OCI-LY3 (cell line): ENCODE data around the gene SLC38A1.
A peak's percentile ranks its signal among the peaks of the same experiment; 100 is the strongest.

ENCODE experiments used
- H2AFZ ChIP-seq: fragments of 200-600, 300-600 bp; shearing (Covaris generic); 2 replicates; pipeline ENCODE4 v1.6.0; 2014; ENCODE audit warnings: antibody characterized with exemption, low read depth, low read length
- H3K27ac ChIP-seq: fragments of 200-600, 300-600 bp; sonication (generic); 2 replicates; pipeline ENCODE4 v1.5.1; 2014; ENCODE audit warnings: mild to moderate bottlenecking, low read length, moderate library complexity, mixed read lengths
- H3K27me3 ChIP-seq: fragments of 200-600, 300-600 bp; sonication (generic); 2 replicates; pipeline ENCODE4 v1.6.1; 2014; ENCODE audit warnings: low read depth, low read length, mixed read lengths
- H3K36me3 ChIP-seq: fragments of 200-600, 300-600 bp; sonication (generic); replicated peaks from 2 replicates; pipeline ENCODE3; 2014; ENCODE audit warnings: low read depth, low read length, mixed read lengths
- H3K4me1 ChIP-seq: fragments of 300-600, 200-600 bp; sonication (generic); 2 replicates; pipeline ENCODE4 v1.6.1; 2014; ENCODE audit warnings: low read length, mixed read lengths
- H3K4me2 ChIP-seq: fragments of 200-600, 300-600 bp; sonication (generic); 2 replicates; pipeline ENCODE4 v1.6.1; 2014; ENCODE audit warnings: low read length, mixed read lengths
- H3K4me3 ChIP-seq: fragments of 300-600, 200-600 bp; sonication (generic); 2 replicates; pipeline ENCODE4 v1.5.1; 2014; ENCODE audit warnings: antibody characterized with exemption, mild to moderate bottlenecking, low read length, moderate library complexity
- H3K79me2 ChIP-seq: fragments of 300-600, 200-600 bp; shearing (Covaris generic); 2 replicates; pipeline ENCODE4 v1.6.1; 2014; ENCODE audit warnings: mild to moderate bottlenecking, low read length, mixed read lengths
- H3K9ac ChIP-seq: fragments of 300-600, 200-600 bp; shearing (Covaris generic); 2 replicates; pipeline ENCODE4 v1.6.0; 2014; ENCODE audit warnings: mild to moderate bottlenecking, low read length, moderate library complexity
- H3K9me3 ChIP-seq: fragments of 200-600, 300-600 bp; shearing (Covaris generic); 2 replicates; pipeline ENCODE4 v1.6.1; 2014; ENCODE audit warnings: low read length, mixed read lengths; ENCODE audit not compliant: insufficient read depth
- H4K20me1 ChIP-seq: fragments of 200-600, 300-600 bp; sonication (generic); 2 replicates; pipeline ENCODE4 v1.6.1; 2016; ENCODE audit warnings: low read length, mixed read lengths; ENCODE audit not compliant: insufficient read depth
- EZH2phosphoT487 ChIP-seq: fragments of 200-600 bp; shearing (Covaris generic); IDR thresholded peaks from 2 replicates; pipeline ENCODE4 v1.6.1; 2018; ENCODE audit warnings: antibody characterized with exemption, mixed run types, low read depth
- TF ChIP-seq, protein P1 (sequence below): fragments of 200-600, 300-600 bp; sonication (generic); IDR thresholded peaks from 2 replicates; pipeline ENCODE4 v1.5.1; 2014; ENCODE audit warnings: antibody characterized with exemption, low read length, low read depth

The SLC38A1 gene

DNA sequence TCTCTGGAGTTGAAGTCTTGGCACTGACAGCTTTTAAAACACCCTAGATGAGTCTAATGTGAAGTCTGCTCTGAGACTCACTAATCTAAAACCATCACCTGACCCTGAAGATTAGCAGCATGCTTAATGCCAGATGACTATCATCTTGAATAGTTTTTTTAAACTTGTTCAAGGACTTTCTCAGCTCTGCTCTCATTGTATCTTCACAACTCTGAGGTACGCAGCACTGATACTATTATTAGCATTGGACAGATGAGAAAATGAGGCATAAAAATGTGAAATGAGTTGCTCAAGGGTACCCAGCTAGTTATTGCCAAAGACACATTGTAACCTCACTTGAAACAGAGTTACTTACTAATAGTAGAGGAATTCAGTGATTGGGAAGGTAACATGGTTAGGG is 4.8 kb downstream of the SLC38A1 start:
- TF ChIP-seq, protein P1, sequence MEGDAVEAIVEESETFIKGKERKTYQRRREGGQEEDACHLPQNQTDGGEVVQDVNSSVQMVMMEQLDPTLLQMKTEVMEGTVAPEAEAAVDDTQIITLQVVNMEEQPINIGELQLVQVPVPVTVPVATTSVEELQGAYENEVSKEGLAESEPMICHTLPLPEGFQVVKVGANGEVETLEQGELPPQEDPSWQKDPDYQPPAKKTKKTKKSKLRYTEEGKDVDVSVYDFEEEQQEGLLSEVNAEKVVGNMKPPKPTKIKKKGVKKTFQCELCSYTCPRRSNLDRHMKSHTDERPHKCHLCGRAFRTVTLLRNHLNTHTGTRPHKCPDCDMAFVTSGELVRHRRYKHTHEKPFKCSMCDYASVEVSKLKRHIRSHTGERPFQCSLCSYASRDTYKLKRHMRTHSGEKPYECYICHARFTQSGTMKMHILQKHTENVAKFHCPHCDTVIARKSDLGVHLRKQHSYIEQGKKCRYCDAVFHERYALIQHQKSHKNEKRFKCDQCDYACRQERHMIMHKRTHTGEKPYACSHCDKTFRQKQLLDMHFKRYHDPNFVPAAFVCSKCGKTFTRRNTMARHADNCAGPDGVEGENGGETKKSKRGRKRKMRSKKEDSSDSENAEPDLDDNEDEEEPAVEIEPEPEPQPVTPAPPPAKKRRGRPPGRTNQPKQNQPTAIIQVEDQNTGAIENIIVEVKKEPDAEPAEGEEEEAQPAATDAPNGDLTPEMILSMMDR, result no peak
- TF ChIP-seq EZH2phosphoT487, result no peak
- Histone ChIP-seq H3K4me1 (peaks cover 42% of the 10 kb centered on the region), H3K4me2 (peak overlapping the region; percentile 40), H2AFZ (no peak overlapping the region), H3K36me3 (peaks cover 55% of the 10 kb centered on the region), H3K27ac (0 out of 2 replicates have a peak overlapping the region, but pooled peaks have one; percentile 5), H3K9ac (no peak overlapping the region), H4K20me1 (peaks cover 76% of the 10 kb centered on the region), H3K79me2 (peaks cover 100% of the 10 kb centered on the region), H3K4me3 (0 out of 2 replicates have a peak overlapping the region, but pooled peaks have one; percentile 8), H3K9me3 (no peaks in the 10 kb centered on the region), H3K27me3 (no peaks in the 10 kb centered on the region)

DNA sequence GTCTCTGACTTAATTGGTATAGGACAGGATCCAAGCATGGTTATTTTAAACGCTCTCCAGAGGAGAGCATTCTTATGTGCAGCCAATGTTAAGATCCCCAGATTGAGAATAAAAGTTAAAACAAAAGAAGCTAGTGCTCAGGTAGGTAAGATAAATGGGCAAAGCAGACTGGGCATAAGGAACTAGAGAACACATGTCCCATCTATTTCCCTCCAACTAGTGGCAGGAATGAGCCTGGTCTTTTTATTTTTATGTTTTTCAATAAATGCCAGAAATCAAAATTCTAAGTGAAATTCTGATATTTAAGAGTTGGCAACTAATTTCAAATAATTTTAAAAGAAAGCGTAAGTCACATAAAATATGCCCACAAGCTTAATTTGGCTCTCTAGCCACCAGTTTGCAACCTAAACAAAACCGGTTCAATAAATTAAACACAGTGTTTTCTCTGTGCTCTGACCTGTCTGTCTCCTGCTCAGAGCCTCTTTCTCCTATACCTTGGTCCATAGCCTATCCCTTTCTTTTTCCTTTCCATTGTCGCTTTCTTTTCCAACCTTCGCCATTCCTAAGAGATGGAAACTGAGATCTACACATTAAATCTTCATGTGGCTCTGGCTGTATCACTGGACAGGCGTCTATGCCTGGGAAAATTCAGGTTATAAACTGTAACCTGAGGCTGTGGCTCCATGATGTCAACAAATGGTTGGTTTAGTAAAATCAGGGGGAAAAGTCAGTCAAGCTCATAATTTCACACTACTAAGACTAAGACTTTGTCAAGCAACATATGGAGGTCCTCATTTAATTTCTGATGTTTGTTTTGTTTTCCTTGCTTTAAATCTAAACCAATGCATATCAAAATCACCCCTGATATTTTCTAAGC is 5.5 kb downstream of the SLC38A1 start:
- peaks cover 82% of the 10 kb centered on the region for H4K20me1 ChIP-seq

DNA sequence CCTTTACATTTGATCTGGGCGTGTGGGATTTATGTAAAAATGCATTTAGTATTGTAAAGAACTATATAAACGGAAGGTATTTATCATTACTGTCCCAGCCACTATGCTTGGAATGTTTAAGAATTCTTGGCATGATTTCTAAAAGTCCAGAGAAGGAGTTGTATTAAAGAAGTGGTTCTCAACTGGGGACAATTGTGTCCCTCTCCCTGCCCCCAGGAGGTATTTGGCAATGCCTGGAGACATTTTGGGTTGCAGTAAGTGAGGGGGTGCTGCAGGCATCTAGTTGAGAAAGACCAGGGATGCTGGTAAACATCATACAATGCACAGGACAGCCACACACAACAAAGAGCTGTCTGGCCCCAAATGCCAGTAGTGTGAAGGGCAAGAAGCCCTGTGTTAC is 7.2 kb downstream of the SLC38A1 start:
- H3K36me3 ChIP-seq, result peaks cover 54% of the 10 kb centered on the region
- no peak overlapping the region for H3K9ac ChIP-seq

More for the DNA sequence above, 5.5 kb downstream of the SLC38A1 start:
- peaks cover 55% of the 10 kb centered on the region for H3K36me3 ChIP-seq
- no peak overlapping the region for H3K4me3 ChIP-seq
- no peaks in the 10 kb centered on the region for H3K27me3 ChIP-seq
- no peak overlapping the region for H2AFZ ChIP-seq
- H3K79me2 ChIP-seq, result peaks cover 100% of the 10 kb centered on the region
- H3K4me2 ChIP-seq, result peak overlapping the region; percentile 40
- no peaks in the 10 kb centered on the region for H3K9me3 ChIP-seq
- H3K9ac ChIP-seq, result no peak overlapping the region
- 0 out of 2 replicates have a peak overlapping the region, but pooled peaks have one; percentile 5 for H3K27ac ChIP-seq
- peaks cover 42% of the 10 kb centered on the region for H3K4me1 ChIP-seq
- no peak for TF ChIP-seq EZH2phosphoT487

DNA sequence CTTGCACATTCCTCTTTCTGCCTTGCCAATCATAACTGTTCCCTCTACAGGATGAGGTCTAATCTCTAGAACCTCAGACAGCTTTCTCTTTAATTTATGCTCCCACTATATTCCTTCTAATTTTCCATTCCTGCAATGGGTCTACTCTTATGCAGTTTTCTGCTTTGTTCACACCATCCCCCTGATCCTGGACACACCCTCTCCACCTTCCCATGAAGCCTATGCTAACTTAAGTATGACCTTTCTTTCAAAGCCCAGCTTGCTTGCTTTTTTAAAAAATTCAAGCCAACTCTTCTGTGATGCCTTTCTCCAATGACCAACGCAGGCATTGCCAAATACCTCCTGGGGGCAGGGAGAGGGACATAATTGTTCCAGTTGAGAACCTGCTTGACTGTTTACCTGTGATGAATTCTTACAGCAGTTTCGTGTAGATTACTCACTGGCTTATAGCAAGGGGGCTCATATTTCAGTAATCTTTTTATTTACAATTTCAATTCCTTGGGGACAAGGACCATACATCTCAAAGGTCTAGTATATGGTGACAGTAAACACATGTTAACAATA is 7.8 kb downstream of the SLC38A1 start:
- H3K27ac ChIP-seq, result no peak overlapping the region
- H3K79me2 ChIP-seq, result peaks cover 100% of the 10 kb centered on the region
- peaks cover 96% of the 10 kb centered on the region for H4K20me1 ChIP-seq
- TF ChIP-seq EZH2phosphoT487, result no peak
- TF ChIP-seq, protein P1, result no peak
- no peaks in the 10 kb centered on the region for H3K27me3 ChIP-seq
- H2AFZ ChIP-seq, result no peak overlapping the region
- H3K36me3 ChIP-seq, result peaks cover 53% of the 10 kb centered on the region
- H3K4me3 ChIP-seq, result no peak overlapping the region
- no peaks in the 10 kb centered on the region for H3K9me3 ChIP-seq
- peaks cover 34% of the 10 kb centered on the region for H3K4me1 ChIP-seq
- no peak overlapping the region for H3K9ac ChIP-seq
- H3K4me2 ChIP-seq, result no peak overlapping the region

More for the DNA sequence above, 7.2 kb downstream of the SLC38A1 start:
- Histone ChIP-seq H3K4me3 (no peak overlapping the region), H3K27me3 (no peaks in the 10 kb centered on the region), H3K79me2 (peaks cover 100% of the 10 kb centered on the region), H3K9me3 (no peaks in the 10 kb centered on the region), H4K20me1 (peaks cover 98% of the 10 kb centered on the region), H2AFZ (no peak overlapping the region), H3K27ac (no peak overlapping the region), H3K4me2 (no peak overlapping the region), H3K4me1 (peaks cover 40% of the 10 kb centered on the region)
- TF ChIP-seq EZH2phosphoT487, result no peak
- TF ChIP-seq, protein P1, result no peak
